Dedifferentiated amniotic fluid mesenchymal stem cell (primary cell): Measurements from ENCODE around the gene FOXJ3.

Experiments
- DNase-seq: peaks from one replicate; pipeline ENCODE4 v3.0.0-alpha.2; 2016; ENCODE audit errors: extremely low spot score

The FOXJ3 gene

GRCh38 chr1:42144711-42145388 lies 190.2 kb downstream of the FOXJ3 start:
- DNase-seq = no peak

GRCh38 chr1:42143896-42144710 lies 190.9 kb downstream of the FOXJ3 start:
- no peak for DNase-seq

- DNase-seq = no peak
Measured at GRCh38 chr1:42142894-42143675, 191.9 kb downstream of the FOXJ3 start.

GRCh38 chr1:42141978-42142377 lies 193.1 kb downstream of the FOXJ3 start:
- no peak for DNase-seq

- no peak for DNase-seq
Measured at GRCh38 chr1:42140191-42140590, 194.8 kb downstream of the FOXJ3 start.

- no peak for DNase-seq
Measured at GRCh38 chr1:42139444-42139843, 195.6 kb downstream of the FOXJ3 start.

- DNase-seq = no peak
Measured at GRCh38 chr1:42138586-42138985, 196.4 kb downstream of the FOXJ3 start.

GRCh38 chr1:42137766-42138165 lies 197.3 kb downstream of the FOXJ3 start:
- no peak for DNase-seq

GRCh38 chr1:42136466-42136865 lies 198.6 kb downstream of the FOXJ3 start:
- no peak for DNase-seq

- no peak for DNase-seq
Measured at GRCh38 chr1:42135426-42135825, 199.6 kb downstream of the FOXJ3 start.

GRCh38 chr1:42133809-42134526 lies 201.1 kb downstream of the FOXJ3 start:
- no peak for DNase-seq

- no peak for DNase-seq
Measured at GRCh38 chr1:42133390-42133789, 201.6 kb downstream of the FOXJ3 start.

GRCh38 chr1:42130061-42130660 lies 204.9 kb downstream of the FOXJ3 start:
- no peak for DNase-seq

- no peak for DNase-seq
Measured at GRCh38 chr1:42128964-42129363, 206.1 kb downstream of the FOXJ3 start.

- DNase-seq = no peak
Measured at GRCh38 chr1:42128499-42128898, 206.5 kb downstream of the FOXJ3 start.

GRCh38 chr1:42127767-42128166 lies 207.3 kb downstream of the FOXJ3 start:
- DNase-seq = no peak
